T-helper 2 cell treated with Interferon-gamma antibody and Interleukin-4, amounts not matched to agents 100 ng/mL and 5 ng/mL, for 36 hours (primary cell): ENCODE data around the gene PPP2CA. TPM values are rescaled to one million over a fixed set of nuclear protein-coding genes. Genes with fewer than 3 reads are reported as not detected.
"Not testable (repeated sequence)": the region's sequence is repeated elsewhere in the genome, so short reads cannot be mapped to it uniquely, and the experiment has no call there.

ENCODE experiments used
- intact Hi-C: fragments of 100-400 bp; cut with micrococcal nuclease; formaldehyde crosslinking; loops from one replicate; pipeline ENCODE4 v1.15.1; 2023
- total RNA-seq: library from RNA; stranded (reverse); gene quantifications from 2 replicates; pipeline ENCODE4 v1.2.3, GENCODE V29; 2022

PPP2CA gene
- total RNA-seq, 1 donor from 2014 or later: 154 TPM

DNA sequence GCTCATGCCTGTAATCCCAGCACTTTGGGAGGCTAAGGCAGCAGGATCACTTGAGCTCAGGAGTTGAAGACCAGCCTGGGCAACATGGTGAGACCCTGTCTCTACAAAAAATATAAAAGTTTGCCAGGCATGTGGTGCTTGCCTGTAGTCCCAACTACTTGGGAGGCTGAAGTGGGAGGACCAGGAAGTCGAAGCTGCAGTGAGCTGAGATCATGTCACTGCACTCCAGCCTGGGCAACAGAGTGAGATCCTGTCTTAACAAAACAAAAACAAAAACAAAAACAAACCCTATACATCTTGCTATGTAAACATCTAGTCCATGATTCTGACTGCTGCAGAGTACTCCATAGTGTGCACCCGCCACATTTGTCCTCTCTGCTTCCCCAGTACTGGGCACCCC is 19.8 kb upstream of the PPP2CA start:
- intact Hi-C loops: no loop called here

- intact Hi-C loops: no loop called here
These were observed 19.3 kb upstream of the PPP2CA start for GRCh38 chr5:134245101-134245604.

DNA sequence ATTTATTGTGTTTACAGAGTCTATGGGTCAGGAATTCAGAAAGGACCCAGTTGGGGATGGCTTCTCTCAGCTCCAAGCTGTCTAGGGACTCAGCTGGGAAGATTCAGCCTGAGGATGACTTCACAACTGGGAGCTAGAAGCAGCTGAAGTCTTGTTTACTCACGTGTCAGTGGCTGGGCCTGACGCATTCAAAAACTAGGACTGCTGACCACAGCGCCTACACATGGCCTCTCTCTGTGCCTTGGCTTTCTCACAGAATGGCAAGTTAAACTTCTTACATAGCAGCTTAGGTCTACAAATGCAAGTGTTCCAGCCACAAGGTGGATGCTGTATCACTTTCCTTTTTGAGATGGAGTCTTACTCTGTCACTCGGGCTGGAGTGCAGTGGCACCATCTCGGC is 16.3 kb upstream of the PPP2CA start:
- intact Hi-C loops: no loop called here

- intact Hi-C loops: no loop called here
These were observed 14.6 kb upstream of the PPP2CA start for GRCh38 chr5:134240421-134240962.

DNA sequence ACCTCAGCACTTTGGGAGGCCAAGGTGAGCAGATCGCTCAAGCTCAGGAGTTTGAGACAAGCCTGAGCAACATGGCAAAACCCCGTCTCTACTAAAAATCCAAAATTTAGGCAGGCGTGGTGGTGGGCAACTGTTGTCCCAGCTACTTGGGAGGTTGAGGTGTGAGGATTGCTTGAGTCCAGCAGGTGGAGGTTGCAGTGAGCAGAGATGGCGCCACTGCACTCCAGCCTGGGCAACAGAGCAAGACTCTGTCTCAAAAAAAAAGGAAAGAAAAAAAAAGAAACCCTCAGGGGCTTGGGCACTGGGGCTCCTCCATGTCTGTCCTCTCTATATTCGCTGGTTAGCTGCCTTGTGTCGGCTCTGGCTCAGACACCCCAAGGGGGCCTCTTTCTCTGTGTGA is 10.9 kb upstream of the PPP2CA start:
- intact Hi-C loops: no loop called here

- intact Hi-C loops: no loop called here
These were observed 10.4 kb upstream of the PPP2CA start for GRCh38 chr5:134236318-134236717.

- intact Hi-C loops: loop anchor here (5.0 to 10.0 kb wide), 3 partner anchors 419 to 1176 kb away; partner anchors contain the start of genes HSPA4, SEC24A and TXNDC15
These were observed 2.8 kb upstream of the PPP2CA start for GRCh38 chr5:134228624-134229023.

GRCh38 chr5:134227776-134228175 is 1.9 kb upstream of the PPP2CA start:
- intact Hi-C loops: loop anchor here (5.0 to 10.0 kb wide), 3 partner anchors 420 to 1175 kb away; partner anchors contain the start of genes HSPA4, SEC24A and TXNDC15

DNA sequence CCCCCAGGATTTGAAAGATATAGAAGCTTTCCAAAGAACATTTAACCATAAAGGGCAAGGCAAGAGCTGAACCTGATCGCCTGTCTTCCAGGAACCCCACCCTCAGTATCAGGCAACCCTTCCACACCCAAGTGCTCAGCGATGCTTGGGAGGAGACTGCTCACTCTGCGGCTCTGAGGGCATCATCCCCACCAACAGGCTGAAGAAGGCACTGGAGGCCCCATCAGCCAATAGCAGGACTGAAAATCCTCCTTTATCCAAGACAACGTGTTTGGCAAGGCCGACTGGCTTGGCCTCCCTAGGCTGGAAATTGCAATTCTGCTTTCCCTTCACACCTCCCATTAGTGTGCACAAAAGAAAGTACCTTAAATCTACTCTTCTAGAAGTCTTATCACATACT is 1.4 kb upstream of the PPP2CA start:
- intact Hi-C loops: loop anchor here (5.0 to 10.0 kb wide), 3 partner anchors 420 to 1175 kb away; partner anchors contain the start of genes HSPA4, SEC24A and TXNDC15

GRCh38 chr5:134226441-134227192 is 744 bp upstream of the PPP2CA start:
- intact Hi-C loops: loop anchor here (1.0 to 10.0 kb wide), 10 partner anchors 50 to 1174 kb away; partner anchors contain the start of genes CAMLG, CDKN2AIPNL, DDX46 and HSPA4

- intact Hi-C loops: loop anchor here (2.0 to 10.0 kb wide), 4 partner anchors 64 to 1173 kb away; partner anchors contain the start of genes HSPA4, SEC24A and TXNDC15
These were observed 739 bp downstream of the PPP2CA start for GRCh38 chr5:134224888-134225779.

DNA sequence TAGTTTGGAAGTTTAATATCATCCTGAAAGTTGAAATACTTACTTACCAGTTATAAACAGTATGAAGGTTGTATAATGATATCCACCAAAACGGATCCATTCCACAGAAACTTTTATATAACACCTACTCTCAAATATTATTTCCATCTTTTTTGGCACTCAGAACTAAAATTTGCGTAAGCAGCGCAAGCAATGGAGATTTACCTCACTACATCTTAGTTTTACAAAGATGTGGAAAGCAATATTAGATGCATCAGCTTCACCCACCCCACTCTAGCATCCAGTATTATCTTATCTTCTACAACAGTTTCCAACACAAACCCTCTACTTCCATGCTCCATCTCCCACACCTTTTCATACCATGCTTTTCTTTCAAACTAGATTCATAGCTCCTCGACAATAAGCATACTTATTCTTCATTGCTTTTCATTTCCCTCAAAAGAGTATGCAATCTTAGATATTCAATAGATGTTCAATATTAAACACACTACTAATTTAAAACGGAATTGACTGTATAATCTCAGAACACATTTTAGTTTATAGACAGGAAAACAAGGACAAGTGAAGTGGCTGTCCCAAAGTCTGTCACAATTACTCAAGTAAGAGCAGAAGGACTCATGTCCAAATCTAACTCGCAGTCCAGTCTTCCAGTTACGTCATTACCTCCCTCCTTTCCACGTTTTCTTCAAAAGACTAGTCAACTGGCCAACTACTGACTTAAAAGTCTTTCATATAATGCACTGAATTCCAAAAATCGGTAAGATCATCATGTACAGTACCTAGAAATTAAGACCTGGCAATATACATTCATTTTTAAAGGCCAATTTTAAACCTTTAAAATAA is 2.2 kb downstream of the PPP2CA start:
- intact Hi-C loops: loop anchor here (2.0 to 10.0 kb wide), 2 partner anchors 65 to 651 kb away; partner anchors contain the start of gene TXNDC15

DNA sequence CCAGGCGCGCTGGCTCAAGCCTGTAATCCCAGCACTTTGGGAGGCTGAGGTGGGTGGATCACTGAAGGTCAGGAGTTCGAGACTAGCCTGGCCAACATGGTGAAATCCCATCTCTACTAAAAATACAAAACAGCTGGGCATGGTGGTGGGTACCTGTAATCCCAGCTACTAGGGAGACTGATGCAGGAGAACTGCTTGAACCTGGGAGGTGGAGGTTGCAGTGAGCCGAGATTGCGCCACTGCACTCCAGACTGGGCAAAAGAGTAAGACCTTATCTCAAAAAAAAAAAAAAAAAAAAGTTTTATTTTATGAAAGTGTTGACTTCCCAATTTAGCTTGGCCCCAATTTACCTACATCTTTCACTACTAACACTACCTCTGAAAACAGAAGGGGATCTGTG is 4.2 kb downstream of the PPP2CA start:
- intact Hi-C loops: loop anchor here (10.0 kb wide), 1 partner anchor 653 kb away; the partner anchor contains the start of gene TXNDC15

DNA sequence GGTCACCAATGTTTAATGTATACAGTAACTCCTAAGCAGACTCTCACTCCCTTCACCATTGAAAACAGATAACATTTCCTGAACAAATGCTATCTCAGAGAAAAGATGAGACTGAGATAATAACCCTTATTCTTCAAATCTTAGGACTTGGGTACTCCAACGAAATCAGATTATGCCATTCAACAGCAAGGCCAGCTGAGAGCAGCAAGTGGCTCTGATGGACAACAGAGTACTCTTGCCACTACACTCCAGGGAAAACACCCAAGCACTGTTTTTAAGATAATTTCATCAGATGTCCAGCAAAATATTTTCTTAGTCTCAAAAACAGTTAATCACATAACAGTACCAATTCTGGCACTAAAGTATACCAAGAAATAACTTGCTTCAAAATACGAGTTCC is 10.1 kb downstream of the PPP2CA start:
- intact Hi-C loops: no loop called here

GRCh38 chr5:134211263-134212031 is 14.4 kb downstream of the PPP2CA start:
- intact Hi-C loops: not testable (repeated sequence)

- intact Hi-C loops: no loop called here
These were observed 16.2 kb downstream of the PPP2CA start for GRCh38 chr5:134209477-134210245.

DNA sequence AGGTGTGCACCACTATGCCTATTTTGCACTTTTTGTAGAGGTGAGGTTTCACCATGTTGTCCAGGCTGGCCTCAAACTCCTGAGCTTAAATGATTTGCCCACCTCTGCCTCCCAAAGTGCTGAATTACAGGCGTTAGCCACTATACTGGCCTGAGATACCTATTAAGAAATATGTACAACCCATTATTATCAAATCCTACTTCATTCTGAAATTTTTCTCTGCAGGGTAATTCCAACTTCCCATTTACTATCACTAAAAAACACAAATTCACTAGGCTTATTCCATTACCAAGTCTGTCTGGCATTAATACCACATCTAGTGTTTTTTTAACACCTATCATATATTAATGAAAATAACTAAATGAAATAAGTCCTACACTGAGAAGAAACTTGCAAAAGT is 18.2 kb downstream of the PPP2CA start:
- intact Hi-C loops: no loop called here

GRCh38 chr5:134206627-134207160 is 19.2 kb downstream of the PPP2CA start:
- intact Hi-C loops: no loop called here
